Loucy (cell line): Measurements from ENCODE around the gene ARHGAP15.
"Not testable (repeated sequence)": the region's sequence is repeated elsewhere in the genome, so short reads cannot be mapped to it uniquely, and the experiment has no call there.

Source experiments
- H2AFZ ChIP-seq: fragments of 200-600 bp; sonication (generic); 2 replicates; pipeline ENCODE4 v1.6.0; 2016; ENCODE audit warnings: antibody characterized with exemption, mild to moderate bottlenecking, low read length, moderate library complexity
- H3F3A ChIP-seq: fragments of 200-600 bp; 2 replicates; pipeline ENCODE4 v1.6.0; 2016; ENCODE audit warnings: antibody characterized with exemption, low read depth, mild to moderate bottlenecking
- H3K27me3 ChIP-seq: fragments of 200-600 bp; sonication (generic); 2 replicates; pipeline ENCODE4 v1.6.1; 2014; ENCODE audit warnings: low read length, mild to moderate bottlenecking; ENCODE audit not compliant: insufficient read depth, poor library complexity, severe bottlenecking
- H3K36me3 ChIP-seq: fragments of 200-600 bp; sonication (generic); 2 replicates; pipeline ENCODE4 v1.6.1; 2016; ENCODE audit warnings: low read length; ENCODE audit not compliant: insufficient read depth
- H3K4me1 ChIP-seq: fragments of 200-600 bp; sonication (generic); 2 replicates; pipeline ENCODE4 v1.5.1; 2014; ENCODE audit warnings: low read length, mild to moderate bottlenecking; ENCODE audit not compliant: insufficient read depth, poor library complexity, severe bottlenecking
- H3K4me2 ChIP-seq: fragments of 200-600 bp; sonication (generic); 2 replicates; pipeline ENCODE4 v1.6.0; 2014; ENCODE audit warnings: antibody characterized with exemption, low read length, low read depth, mild to moderate bottlenecking; ENCODE audit not compliant: poor library complexity, severe bottlenecking
- H3K4me3 ChIP-seq: fragments of 200-600 bp; sonication (generic); 2 replicates; pipeline ENCODE4 v1.5.1; 2014; ENCODE audit warnings: low read length, mild to moderate bottlenecking, mixed read lengths; ENCODE audit not compliant: poor library complexity, severe bottlenecking
- H3K79me2 ChIP-seq: fragments of 200-600 bp; sonication (generic); 2 replicates; pipeline ENCODE4 v1.6.1; 2014; ENCODE audit warnings: low read length; ENCODE audit not compliant: insufficient read depth
- H3K9ac ChIP-seq: fragments of 200-600 bp; sonication (generic); 2 replicates; pipeline ENCODE4 v1.6.0; 2014; ENCODE audit warnings: mild to moderate bottlenecking, low read depth, low read length, moderate library complexity; ENCODE audit not compliant: poor library complexity, severe bottlenecking
- H3K9me2 ChIP-seq: fragments of 200-600 bp; sonication (generic); replicated peaks from 2 replicates; pipeline ENCODE4 v1.6.1; 2016; ENCODE audit warnings: low read depth, low read length, mixed read lengths
- H3K9me3 ChIP-seq: fragments of 200-600 bp; sonication (generic); 2 replicates; pipeline ENCODE4 v1.6.1; 2014; ENCODE audit warnings: mild to moderate bottlenecking, antibody characterized with exemption, low read length, low read depth; ENCODE audit not compliant: insufficient read depth
- H4K20me1 ChIP-seq: fragments of 200-600 bp; sonication (generic); 2 replicates; pipeline ENCODE4 v1.6.0; 2014; ENCODE audit warnings: antibody characterized with exemption, low read length, mild to moderate bottlenecking; ENCODE audit not compliant: insufficient read depth, poor library complexity, severe bottlenecking
- EZH2phosphoT487 ChIP-seq: fragments of 200-600 bp; IDR thresholded peaks from 2 replicates; pipeline ENCODE4 v1.6.1; 2018; ENCODE audit warnings: antibody characterized with exemption, mild to moderate bottlenecking, moderate library complexity, borderline replicate concordance
- TF ChIP-seq, protein P1 (sequence below): fragments of 200-600 bp; sonication (generic); conservative IDR thresholded peaks from 2 replicates; pipeline ENCODE4 v1.5.1; 2014; ENCODE audit warnings: mild to moderate bottlenecking, antibody characterized with exemption, low read length

Gene ARHGAP15

DNA sequence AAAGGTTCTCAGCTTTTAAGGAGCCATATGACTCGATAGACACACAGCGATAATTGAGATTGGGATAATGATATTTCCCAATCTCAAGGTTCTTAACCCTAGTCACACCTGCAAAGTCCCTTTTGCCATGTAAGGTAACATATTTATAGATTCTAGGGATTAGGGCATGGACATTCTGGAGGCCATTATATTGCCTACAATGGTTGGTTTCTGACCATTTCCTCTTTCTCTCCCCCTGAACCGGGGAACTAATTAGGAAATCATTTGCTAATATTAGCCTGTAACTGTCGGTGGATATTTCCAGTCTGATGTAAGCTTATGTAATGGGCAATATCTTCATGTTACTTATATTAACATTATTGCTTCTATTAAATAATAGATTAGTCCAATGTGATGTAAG lies 40.8 kb upstream of the ARHGAP15 start:
- no peaks in the 10 kb centered on the region for H4K20me1 ChIP-seq
- H3K9me2 ChIP-seq: no peaks in the 10 kb centered on the region
- TF ChIP-seq EZH2phosphoT487: no peak
- TF ChIP-seq, protein P1, sequence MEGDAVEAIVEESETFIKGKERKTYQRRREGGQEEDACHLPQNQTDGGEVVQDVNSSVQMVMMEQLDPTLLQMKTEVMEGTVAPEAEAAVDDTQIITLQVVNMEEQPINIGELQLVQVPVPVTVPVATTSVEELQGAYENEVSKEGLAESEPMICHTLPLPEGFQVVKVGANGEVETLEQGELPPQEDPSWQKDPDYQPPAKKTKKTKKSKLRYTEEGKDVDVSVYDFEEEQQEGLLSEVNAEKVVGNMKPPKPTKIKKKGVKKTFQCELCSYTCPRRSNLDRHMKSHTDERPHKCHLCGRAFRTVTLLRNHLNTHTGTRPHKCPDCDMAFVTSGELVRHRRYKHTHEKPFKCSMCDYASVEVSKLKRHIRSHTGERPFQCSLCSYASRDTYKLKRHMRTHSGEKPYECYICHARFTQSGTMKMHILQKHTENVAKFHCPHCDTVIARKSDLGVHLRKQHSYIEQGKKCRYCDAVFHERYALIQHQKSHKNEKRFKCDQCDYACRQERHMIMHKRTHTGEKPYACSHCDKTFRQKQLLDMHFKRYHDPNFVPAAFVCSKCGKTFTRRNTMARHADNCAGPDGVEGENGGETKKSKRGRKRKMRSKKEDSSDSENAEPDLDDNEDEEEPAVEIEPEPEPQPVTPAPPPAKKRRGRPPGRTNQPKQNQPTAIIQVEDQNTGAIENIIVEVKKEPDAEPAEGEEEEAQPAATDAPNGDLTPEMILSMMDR: no peak

DNA sequence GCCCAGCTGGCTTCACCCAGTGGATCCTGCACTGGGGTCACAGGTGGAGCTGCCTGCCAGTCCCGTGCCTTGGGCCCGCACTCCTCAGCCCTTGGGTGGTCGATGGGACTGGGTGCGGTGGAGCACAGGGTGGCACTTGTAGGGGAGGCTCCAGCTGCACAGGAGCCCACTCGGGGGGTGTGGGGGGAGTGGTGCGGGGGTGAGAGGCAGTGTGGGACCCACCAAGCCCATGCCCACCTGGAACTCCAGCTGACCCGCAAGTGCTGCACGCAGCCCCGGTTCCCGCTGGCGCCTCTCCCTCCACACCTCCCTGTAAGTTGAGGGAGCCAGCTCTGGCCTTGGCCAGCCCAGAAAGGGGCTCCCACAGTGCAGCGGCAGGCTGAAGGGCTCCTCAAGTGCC lies 39.7 kb upstream of the ARHGAP15 start:
- H3K4me2 ChIP-seq, H2AFZ ChIP-seq, H3F3A ChIP-seq, H3K9me2 ChIP-seq, H3K4me1 ChIP-seq, H3K4me3 ChIP-seq, H3K27me3 ChIP-seq, H3K36me3 ChIP-seq, H3K79me2 ChIP-seq, H3K9me3 ChIP-seq, H3K9ac ChIP-seq, H4K20me1 ChIP-seq: not testable (repeated sequence)

More for the DNA sequence above, 40.8 kb upstream of the ARHGAP15 start:
- H3K4me1 ChIP-seq: peaks cover 10% of the 10 kb centered on the region
- H3K27me3 ChIP-seq: no peaks in the 10 kb centered on the region
- no peak overlapping the region for H3K4me2 ChIP-seq
- no peaks in the 10 kb centered on the region for H3K36me3 ChIP-seq
- H3K4me3 ChIP-seq: no peak overlapping the region
- H3K9me3 ChIP-seq: no peaks in the 10 kb centered on the region
- H2AFZ ChIP-seq: no peak overlapping the region
- no peaks in the 10 kb centered on the region for H3F3A ChIP-seq
- no peaks in the 10 kb centered on the region for H3K79me2 ChIP-seq
- H3K9ac ChIP-seq: no peak overlapping the region

DNA sequence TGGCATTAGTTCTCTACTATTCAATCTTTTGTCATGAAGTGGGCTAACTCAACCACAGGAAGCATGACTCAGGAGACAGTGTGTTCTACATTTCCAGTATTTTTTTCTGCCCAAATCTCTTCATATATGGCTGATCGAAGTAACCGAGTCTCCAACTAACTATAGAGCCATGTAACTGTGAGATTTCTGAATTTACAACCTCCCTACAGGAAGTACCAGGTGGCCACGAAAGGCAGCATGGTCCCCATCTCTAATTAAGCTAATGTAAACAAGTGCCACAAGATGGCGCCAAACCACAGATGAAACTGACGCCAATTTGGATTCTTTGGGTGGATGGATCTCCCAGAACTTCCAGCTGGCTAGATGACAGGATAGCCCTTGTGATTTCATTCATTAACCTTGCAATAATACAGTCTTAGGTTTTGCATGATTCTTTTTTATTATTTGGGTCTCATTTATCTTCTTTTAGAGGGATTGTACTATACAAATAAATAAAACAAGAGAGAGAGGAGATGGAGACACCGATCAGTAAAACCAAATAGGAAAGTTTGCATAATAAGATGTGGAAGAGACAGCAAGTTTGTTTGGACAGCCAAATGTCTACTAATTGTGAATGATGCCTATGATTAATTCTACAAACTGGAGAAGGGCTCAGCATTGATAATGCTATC lies 18.3 kb upstream of the ARHGAP15 start:
- Histone ChIP-seq H3K79me2 (no peaks in the 10 kb centered on the region), H3K36me3 (no peaks in the 10 kb centered on the region), H2AFZ (peak overlapping the region; percentile 16; the same call in 1 of the 2 replicates), H3K4me3 (peak overlapping the region; percentile 60), H3K27me3 (no peaks in the 10 kb centered on the region), H3F3A (peaks cover 4% of the 10 kb centered on the region; the same call in 1 of the 2 replicates), H4K20me1 (no peaks in the 10 kb centered on the region), H3K4me2 (peak overlapping the region; percentile 66), H3K4me1 (peaks cover 43% of the 10 kb centered on the region), H3K9me2 (no peaks in the 10 kb centered on the region), H3K9ac (peak overlapping the region; percentile 4), H3K9me3 (no peaks in the 10 kb centered on the region)
- no peak for TF ChIP-seq EZH2phosphoT487
- TF ChIP-seq, protein P1: peak; percentile 95

DNA sequence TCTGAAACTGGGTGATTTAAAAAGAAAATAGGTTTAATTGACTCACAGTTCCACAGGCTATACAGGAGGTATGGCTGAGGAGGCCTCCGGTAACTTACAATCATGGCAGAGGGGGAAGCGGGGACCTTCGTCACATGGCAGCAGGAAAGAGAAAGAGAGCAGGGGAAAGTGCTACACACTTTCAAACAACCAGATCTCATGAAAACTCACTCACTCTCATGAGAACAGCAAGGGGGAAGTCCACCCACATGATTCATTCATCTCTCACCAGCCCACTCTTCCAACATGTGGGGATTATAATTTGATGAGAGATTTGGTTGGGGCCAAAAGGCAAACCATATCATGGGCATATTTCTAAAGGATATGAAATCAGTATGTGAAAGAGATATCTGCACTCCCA lies 12.0 kb upstream of the ARHGAP15 start:
- Histone ChIP-seq H2AFZ (no peak overlapping the region), H3K4me3 (no peak overlapping the region), H3K4me2 (no peak overlapping the region), H3K4me1 (peaks cover 43% of the 10 kb centered on the region), H3K36me3 (no peaks in the 10 kb centered on the region), H3K79me2 (no peaks in the 10 kb centered on the region), H3K9ac (no peak overlapping the region), H3K27me3 (no peaks in the 10 kb centered on the region), H3K9me2 (no peaks in the 10 kb centered on the region), H4K20me1 (no peaks in the 10 kb centered on the region), H3K9me3 (no peaks in the 10 kb centered on the region), H3F3A (no peaks in the 10 kb centered on the region)
- no peak for TF ChIP-seq EZH2phosphoT487
- TF ChIP-seq, protein P1: no peak
